NCI-H1092 treated with DMSO at 0.1 percent for 48 hours (cell line): ENCODE results near the gene NEIL1.
A peak's percentile ranks its signal among the peaks of the same experiment; 100 is the strongest.
"Not testable (repeated sequence)": the region's sequence is repeated elsewhere in the genome, so short reads cannot be mapped to it uniquely, and the experiment has no call there.

Source experiments
- DNase-seq: peaks from one replicate; lab custom pipeline; 2025; lab: John Stamatoyannopoulos, UW

NEIL1 gene

GRCh38 chr15:75346796-75347221 is at the start of gene NEIL1:
TSS of gene NEIL1 (plus strand) at chr15:75347039. CDS start at chr15:75348906, 1,867 bp downstream.
- no peak for DNase-seq

DNA sequence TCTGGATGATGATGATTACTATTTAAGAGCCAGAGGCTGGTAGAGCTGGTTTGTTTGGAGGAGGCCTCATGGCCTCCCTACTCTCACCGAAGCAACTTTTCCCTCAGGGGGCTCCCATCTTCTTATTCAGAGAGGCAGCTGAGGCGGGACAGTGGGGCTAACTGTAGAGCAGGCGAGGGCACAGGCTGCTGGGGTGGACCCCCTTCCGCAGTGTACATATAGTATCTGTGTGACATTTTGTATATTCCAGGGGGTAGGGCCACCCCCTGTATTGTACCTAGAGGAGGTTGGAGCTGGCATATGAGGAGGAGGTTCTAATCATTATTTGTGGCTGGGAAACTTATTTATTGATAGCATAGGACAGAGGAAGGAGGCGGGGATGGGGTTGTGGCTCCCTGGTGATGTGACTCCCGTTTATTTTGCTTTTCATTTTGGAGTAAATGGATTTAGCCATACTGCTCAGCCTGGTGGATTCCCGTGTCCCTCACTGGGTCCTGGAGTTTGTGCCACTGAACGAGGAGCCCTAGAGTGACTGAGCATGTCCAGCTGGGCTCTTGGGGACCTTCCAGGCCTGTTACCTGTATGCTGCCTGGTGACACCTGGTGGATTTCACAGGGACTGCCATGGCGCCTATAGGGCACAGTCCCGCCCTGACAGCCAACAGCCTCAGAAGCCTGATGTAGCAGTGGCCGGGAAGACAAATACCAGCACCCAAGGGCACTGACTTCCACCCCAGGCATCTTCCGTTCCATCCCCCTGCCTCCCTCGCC is 48.1 kb upstream of the NEIL1 start:
- not testable (repeated sequence) for DNase-seq

DNA sequence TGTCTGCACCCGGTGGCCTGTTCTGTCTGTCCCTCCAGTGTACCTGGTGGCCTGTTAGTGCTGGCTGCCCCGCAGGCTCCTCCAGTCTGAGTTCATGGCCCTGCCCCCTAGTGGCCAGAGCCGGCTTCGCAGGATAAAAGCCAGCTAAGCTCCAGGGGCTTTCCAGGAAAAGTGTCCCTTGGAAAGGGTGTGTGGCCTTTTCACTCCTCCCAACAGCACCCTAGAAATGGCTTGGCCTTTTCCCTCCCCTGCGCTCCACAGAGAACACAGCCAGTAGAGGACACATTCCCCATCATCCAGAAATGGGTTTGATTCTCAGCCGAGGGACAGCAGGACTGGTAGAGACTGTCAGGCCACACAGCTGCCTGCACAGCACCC is 47.5 kb upstream of the NEIL1 start:
- DNase-seq = not testable (repeated sequence)

- not testable (repeated sequence) for DNase-seq
Observed at GRCh38 chr15:75300026-75300425, 46.8 kb upstream of the NEIL1 start.

GRCh38 chr15:75302318-75302717 is 44.5 kb upstream of the NEIL1 start:
- no peak for DNase-seq

GRCh38 chr15:75302753-75303152 is 44.1 kb upstream of the NEIL1 start:
- not testable (repeated sequence) for DNase-seq

DNA sequence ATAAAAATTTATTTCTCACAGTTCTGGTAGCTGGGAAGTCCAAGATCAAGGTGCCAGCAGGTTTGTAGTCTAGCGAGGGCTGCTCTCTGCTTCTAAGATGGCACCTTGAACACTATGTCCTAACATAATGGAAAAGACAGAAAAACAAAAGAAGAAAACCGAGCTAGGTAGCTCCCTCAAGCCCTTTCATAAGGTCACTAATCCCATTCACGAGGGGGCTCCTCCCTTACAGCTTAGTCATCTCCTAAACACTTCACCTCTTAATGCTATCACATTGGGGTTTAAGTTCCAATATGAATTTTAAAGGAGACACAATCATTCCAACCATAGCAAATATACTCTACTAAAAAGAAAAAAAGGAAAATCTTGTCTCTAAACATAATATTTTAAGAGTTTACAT is 40.7 kb upstream of the NEIL1 start:
- DNase-seq = no peak

- peak; percentile 6 for DNase-seq
Observed at GRCh38 chr15:75307778-75308390, 39.0 kb upstream of the NEIL1 start.

GRCh38 chr15:75309711-75310110 is 37.1 kb upstream of the NEIL1 start:
- no peak for DNase-seq

DNA sequence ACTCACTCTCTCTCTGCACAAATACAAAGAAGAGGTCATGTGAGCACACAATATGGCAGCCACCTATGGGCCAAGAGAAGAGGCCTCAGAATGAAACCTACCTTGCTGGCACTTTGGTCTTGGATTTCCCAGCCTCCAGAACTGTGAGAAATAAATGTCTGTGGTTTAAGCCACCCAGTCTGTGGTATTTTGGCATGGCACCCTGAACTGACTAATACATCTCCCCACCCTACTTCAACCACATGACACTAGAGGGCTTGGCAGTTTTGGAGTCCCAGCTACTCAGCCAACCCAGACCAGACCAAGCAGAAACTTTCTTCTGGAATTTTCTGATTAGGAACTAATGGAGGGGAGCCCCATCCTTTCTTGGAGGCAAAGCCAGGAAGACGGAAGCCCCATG is 34.3 kb upstream of the NEIL1 start:
- DNase-seq = not testable (repeated sequence)

- no peak for DNase-seq
Observed at GRCh38 chr15:75313116-75313845, 33.6 kb upstream of the NEIL1 start.

- no peak for DNase-seq
Observed at GRCh38 chr15:75314552-75315290, 32.1 kb upstream of the NEIL1 start.

GRCh38 chr15:75319231-75319897 is 27.5 kb upstream of the NEIL1 start:
- not testable (repeated sequence) for DNase-seq

- no peak for DNase-seq
Observed at GRCh38 chr15:75321711-75322110, 25.1 kb upstream of the NEIL1 start.

- no peak for DNase-seq
Observed at GRCh38 chr15:75325922-75326321, 20.9 kb upstream of the NEIL1 start.

DNA sequence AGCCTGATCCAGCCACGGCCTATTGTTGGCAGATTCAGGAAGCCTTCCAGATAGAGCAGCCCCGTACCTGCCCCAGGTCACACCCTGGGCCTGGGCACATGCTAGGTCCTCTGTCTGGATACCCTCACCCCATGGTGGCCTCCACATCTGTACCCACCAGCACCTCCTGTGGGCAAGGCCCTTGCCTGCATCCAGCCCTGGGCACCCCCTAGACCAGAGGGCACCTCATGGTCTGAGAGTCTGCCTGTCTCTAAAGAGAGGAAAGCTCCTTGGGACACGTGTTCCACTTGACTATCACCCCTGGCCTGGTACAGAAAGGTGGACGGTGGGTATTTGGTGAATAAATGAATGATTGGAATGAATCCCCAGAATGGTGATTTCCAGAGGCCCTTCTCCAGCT is 19.8 kb upstream of the NEIL1 start:
- no peak for DNase-seq

- no peak for DNase-seq
Observed at GRCh38 chr15:75327491-75327890, 19.3 kb upstream of the NEIL1 start.

GRCh38 chr15:75328493-75329314 is 18.1 kb upstream of the NEIL1 start:
- DNase-seq = no peak

GRCh38 chr15:75329571-75329970 is 17.3 kb upstream of the NEIL1 start:
- no peak for DNase-seq

DNA sequence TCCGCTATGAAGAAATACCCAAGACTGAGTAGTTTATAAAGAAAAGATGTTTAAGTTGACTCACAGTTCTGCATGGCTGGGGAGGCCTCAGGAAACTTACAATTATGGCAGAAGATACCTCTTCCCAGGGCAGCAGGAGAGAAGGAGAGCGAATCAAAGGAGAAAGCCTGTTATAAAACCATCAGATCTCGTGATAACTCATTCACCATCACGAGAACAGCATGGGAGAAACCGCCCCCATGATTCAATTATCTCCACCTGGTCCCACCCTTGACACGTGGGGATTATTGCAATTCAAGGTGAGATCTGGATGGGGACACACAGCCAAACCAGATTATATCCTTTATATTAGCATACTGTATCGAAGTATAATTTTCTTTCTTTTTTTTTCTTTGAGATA is 14.7 kb upstream of the NEIL1 start:
- DNase-seq = not testable (repeated sequence)
